GM12872 (cell line): Measurements from ENCODE around the gene IQGAP3.

ENCODE experiments used
- TF ChIP-seq, protein P1 (sequence below): IDR thresholded peaks from 3 replicates; pipeline ENCODE4 v1.5.1; 2011; ENCODE audit warnings: low read depth, mild to moderate bottlenecking, low read length, moderate library complexity; ENCODE audit not compliant: insufficient read depth

Gene IQGAP3

DNA sequence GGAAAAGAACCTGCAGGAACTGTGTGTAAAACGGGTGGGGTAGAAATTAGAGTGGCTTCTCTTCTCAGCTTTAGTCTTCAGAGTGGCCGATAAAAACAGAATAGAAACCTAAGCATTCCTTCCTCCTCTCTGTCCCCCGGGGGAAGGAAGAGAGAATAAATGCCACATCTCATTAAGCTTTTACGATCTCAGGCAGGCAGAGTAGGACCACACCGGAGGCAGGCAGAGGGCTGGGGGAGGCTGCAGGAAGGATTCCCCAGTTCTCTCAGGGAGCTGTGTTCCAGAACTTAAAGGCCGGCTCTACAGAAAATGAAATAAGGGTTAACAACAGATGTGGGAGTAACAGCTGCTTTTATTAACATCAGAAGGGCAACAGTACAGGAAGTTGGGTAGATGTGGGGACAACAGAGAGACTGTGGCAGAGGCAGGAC is 47.3 kb downstream of the IQGAP3 start:
- TF ChIP-seq, protein P1, sequence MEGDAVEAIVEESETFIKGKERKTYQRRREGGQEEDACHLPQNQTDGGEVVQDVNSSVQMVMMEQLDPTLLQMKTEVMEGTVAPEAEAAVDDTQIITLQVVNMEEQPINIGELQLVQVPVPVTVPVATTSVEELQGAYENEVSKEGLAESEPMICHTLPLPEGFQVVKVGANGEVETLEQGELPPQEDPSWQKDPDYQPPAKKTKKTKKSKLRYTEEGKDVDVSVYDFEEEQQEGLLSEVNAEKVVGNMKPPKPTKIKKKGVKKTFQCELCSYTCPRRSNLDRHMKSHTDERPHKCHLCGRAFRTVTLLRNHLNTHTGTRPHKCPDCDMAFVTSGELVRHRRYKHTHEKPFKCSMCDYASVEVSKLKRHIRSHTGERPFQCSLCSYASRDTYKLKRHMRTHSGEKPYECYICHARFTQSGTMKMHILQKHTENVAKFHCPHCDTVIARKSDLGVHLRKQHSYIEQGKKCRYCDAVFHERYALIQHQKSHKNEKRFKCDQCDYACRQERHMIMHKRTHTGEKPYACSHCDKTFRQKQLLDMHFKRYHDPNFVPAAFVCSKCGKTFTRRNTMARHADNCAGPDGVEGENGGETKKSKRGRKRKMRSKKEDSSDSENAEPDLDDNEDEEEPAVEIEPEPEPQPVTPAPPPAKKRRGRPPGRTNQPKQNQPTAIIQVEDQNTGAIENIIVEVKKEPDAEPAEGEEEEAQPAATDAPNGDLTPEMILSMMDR, result no peak

DNA sequence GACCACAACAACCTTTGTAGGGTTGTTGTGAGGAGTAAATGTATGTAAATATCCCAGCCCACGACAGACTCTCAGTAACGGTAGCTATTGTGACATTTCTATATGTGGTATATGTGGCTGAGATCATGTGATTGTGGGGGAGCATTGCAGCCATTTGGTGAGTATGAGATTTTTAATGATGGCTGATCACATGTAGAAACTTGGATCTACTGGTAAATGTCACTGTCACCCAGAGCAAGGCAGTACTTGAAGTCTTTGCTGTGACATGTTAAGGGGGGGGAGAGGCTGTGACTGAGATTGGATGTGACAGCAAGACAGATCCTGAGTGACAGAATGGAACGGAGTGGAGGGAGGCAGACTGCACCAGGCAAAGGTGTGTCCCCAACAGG is 47.9 kb downstream of the IQGAP3 start:
- TF ChIP-seq, protein P1, result no peak

DNA sequence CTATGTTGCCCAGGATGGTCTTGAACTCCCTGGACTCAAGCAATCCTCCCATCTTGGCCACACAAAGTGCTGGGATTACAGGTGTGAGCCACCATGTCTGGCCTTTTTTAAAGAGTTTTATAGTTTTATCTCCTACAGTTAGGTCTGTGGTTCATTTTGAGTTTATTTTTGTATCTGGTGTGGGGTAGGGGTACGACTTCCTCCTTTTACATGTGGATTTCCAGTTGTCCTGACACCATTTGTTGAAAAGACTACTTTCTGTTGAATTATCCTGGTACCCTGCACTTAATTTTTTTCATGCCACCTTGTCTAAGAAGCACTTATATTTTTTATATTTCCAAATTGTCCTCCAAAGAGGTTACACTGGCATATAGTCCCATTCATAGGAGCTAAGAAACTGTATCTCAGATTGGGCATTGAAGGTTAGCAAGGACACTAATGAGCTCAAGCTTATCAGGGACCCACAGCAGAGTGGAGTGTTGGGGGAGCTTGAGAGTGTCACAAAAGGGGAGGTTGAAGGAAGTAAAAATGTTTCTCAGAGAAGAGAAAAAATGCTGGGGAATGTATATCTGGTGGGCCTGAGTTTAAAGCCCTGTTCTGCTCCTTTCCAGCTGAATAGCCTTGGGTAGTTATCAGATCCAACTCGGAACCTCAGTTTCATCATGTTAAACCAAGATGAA is 48.4 kb downstream of the IQGAP3 start:
- TF ChIP-seq, protein P1, result no peak

DNA sequence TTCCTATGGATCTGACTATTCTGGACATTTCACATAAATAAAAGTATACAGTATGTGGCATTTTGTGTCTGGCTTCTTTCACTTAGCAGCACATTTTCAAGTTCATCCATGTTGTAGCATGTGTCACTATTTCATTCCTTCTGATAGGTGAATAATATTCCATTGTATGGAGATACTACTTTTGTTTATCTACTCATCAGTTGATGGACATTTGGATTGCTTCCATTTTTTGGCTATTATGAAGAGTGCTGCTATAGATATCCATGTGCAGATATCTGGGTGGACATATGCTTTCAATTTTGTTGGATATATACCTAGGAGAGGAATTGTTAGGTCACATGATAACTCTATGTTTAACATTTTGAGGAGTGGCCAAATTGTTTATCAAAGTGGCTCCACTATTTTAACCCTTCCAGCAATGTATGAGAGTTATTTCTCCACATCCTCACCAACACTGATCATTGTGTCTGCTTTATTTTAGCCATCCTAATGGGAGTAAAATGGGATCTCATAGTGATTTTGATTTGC is 49.9 kb downstream of the IQGAP3 start:
- TF ChIP-seq, protein P1, result no peak

DNA sequence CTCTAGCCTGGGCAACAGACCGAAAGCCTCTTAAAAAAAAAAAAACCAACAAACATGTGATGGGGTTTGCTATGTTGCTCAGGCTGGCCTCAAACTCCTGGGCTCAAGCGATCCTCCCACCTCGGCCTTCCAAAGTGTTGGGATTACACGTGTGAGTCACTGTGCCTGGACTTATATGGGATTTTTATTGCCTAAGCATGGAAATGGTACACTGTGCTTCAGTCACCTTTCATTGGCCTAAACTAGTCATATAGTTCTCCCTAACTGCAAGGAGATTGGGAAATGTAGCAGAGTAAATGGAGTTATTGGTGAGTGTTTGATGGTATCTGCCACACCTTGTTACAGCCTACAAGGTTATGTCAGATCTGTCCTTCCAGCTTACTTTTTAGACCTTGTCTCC is 54.6 kb downstream of the IQGAP3 start:
- TF ChIP-seq, protein P1, result no peak

DNA sequence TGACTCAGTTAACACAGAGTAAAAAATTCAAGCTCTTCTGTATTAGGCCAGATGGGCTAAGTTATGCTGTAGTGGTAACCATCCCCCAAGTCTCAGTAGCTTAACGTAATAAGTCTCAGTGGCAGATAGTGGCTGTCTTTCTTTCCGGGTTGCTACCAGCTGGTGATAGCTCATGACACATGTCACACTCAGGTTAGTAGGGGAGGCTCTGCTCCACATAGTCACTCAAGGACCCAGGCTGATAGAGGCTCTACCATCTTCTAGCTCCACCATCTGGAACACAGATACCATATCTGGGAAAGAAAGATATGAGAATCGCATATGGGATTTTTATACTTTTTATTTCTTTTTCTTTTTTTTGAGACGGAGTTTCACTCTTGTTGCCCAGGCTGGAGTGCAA is 55.5 kb downstream of the IQGAP3 start:
- TF ChIP-seq, protein P1, result no peak

DNA sequence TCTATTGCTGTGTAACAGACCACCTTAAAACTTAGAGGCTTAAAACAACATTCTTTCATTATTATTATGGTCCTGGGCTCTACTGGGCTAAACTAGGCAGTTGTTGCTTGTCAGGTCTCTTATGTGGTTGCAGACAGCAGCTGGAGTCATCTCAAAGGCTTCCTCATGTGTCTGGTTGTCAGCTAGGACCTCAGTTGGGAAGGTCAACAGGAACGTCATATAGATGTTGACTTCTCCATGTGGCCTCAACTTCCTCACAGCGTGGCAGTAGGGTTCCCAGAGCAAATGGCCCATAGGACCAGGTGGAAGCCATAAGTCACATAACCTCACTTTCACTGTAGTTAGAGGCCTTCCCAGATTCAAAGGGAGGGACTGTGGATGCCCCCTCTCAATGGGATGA is 56.4 kb downstream of the IQGAP3 start:
- TF ChIP-seq, protein P1, result no peak
